Ishikawa (cell line): ENCODE results near the gene TRIO.

Source experiments
- CREB1 ChIP-seq: IDR thresholded peaks from 2 replicates; pipeline ENCODE4 v1.6.1; 2012; ENCODE audit warnings: low read depth
- EP300 ChIP-seq: IDR thresholded peaks from 2 replicates; pipeline ENCODE4 v1.6.1; 2012; ENCODE audit warnings: borderline replicate concordance
- RAD21 ChIP-seq: IDR thresholded peaks from 2 replicates; pipeline ENCODE4 v1.6.1; 2012; ENCODE audit warnings: low read depth
- YY1 ChIP-seq: IDR thresholded peaks from 2 replicates; pipeline ENCODE4 v1.6.1; 2012; ENCODE audit warnings: low read depth
- TF ChIP-seq, protein P1 (sequence below): IDR thresholded peaks from 2 replicates; pipeline ENCODE4 v1.6.1; 2012; ENCODE audit warnings: low read depth, mild to moderate bottlenecking

DNA sequence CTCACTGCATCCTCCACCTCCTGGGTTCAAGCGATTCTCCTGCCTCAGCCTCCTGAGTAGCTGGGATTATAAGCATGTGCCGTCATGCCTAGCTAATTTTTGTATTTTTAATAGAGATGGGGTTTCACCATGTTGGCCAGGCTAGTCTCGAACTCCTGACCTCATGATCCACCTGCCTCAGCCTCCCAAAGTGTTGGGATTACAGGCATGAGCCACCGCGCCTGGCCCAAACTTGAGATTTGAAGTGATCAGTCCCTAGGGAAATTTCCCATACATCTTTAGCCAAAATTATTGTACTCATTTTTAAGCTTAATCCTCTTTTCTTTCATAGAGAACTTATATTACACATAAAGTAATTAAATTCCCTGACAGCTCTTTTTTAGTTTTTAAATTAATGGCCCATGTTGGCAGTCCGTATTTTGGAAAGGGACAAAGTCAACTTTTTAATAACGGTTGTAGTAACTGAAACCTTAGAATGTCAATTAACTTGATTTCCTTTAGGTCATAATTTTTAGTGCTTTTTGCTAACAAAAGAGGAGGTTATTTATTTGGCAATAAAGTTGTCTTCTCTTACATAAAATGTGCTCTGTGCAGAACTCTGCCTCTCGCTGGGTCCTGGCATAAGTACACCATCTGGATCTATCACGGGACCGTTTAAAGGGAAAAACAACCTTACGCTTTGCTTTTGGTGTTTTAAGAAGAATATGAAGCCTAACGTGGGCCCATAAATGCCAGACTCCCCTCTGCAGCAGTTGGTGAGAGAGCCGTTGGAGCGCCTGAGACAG lies 296.1 kb downstream of the TRIO start:
- TF ChIP-seq YY1 (no peak), EP300 (no peak), RAD21 (no peak), CREB1 (no peak)
- TF ChIP-seq, protein P1, sequence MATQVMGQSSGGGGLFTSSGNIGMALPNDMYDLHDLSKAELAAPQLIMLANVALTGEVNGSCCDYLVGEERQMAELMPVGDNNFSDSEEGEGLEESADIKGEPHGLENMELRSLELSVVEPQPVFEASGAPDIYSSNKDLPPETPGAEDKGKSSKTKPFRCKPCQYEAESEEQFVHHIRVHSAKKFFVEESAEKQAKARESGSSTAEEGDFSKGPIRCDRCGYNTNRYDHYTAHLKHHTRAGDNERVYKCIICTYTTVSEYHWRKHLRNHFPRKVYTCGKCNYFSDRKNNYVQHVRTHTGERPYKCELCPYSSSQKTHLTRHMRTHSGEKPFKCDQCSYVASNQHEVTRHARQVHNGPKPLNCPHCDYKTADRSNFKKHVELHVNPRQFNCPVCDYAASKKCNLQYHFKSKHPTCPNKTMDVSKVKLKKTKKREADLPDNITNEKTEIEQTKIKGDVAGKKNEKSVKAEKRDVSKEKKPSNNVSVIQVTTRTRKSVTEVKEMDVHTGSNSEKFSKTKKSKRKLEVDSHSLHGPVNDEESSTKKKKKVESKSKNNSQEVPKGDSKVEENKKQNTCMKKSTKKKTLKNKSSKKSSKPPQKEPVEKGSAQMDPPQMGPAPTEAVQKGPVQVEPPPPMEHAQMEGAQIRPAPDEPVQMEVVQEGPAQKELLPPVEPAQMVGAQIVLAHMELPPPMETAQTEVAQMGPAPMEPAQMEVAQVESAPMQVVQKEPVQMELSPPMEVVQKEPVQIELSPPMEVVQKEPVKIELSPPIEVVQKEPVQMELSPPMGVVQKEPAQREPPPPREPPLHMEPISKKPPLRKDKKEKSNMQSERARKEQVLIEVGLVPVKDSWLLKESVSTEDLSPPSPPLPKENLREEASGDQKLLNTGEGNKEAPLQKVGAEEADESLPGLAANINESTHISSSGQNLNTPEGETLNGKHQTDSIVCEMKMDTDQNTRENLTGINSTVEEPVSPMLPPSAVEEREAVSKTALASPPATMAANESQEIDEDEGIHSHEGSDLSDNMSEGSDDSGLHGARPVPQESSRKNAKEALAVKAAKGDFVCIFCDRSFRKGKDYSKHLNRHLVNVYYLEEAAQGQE = no peak
